ENCODE results near the gene KCNG2. TPM values are rescaled to one million over a fixed set of nuclear protein-coding genes. Genes with fewer than 3 reads are reported as not detected.

Gene KCNG2
- total RNA-seq, 1 donor, result not detected

DNA sequence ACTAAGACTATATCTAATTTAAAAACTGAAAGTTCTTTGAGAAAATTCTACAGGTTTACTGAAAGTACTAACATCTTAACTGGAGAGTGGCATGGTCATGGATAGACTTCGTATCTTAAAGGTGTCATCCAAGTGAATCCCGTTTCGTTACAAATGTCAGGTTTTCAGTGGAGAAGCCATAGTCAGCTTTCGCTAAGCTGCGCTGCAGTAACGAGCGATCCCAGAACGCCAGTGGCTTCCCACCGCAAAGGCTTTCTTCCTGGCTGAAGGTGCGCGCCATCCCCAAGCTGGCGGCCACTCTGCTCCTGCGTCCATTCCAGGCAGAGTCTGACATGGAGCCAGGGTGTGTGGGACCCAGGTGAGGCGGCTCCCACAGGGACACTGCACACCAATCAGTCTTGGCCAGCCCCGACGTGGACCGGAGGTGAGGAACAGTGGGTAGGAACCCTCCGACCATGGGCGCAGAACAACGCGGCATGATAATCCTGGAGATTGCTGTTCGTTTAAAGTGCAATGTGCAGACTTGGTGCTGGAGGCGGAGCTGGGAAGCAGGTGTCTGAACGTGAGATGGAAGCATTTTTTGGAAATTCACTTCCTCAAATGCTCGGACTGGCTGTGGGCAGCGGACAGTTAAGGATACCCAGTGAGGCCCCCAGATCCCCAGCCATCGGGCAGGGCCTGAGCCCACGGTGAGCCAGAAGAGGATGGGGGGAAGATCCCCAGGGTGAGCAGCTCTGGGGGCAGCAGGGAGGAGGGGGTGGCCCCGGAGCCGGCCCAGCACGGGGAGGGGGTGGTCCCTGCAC, 27.8 kb upstream of the KCNG2 start:
- H3K4me3 ChIP-seq (ENCODE audit: low read depth, low read length), result no peak overlapping the region
- DNase-seq (ENCODE audit: low read depth), result no peak
- TF ChIP-seq, protein P1, sequence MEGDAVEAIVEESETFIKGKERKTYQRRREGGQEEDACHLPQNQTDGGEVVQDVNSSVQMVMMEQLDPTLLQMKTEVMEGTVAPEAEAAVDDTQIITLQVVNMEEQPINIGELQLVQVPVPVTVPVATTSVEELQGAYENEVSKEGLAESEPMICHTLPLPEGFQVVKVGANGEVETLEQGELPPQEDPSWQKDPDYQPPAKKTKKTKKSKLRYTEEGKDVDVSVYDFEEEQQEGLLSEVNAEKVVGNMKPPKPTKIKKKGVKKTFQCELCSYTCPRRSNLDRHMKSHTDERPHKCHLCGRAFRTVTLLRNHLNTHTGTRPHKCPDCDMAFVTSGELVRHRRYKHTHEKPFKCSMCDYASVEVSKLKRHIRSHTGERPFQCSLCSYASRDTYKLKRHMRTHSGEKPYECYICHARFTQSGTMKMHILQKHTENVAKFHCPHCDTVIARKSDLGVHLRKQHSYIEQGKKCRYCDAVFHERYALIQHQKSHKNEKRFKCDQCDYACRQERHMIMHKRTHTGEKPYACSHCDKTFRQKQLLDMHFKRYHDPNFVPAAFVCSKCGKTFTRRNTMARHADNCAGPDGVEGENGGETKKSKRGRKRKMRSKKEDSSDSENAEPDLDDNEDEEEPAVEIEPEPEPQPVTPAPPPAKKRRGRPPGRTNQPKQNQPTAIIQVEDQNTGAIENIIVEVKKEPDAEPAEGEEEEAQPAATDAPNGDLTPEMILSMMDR (IDR thresholded peaks at IDR 0.05; ENCODE audit: insufficient read depth, low read length), result no peak

DNA sequence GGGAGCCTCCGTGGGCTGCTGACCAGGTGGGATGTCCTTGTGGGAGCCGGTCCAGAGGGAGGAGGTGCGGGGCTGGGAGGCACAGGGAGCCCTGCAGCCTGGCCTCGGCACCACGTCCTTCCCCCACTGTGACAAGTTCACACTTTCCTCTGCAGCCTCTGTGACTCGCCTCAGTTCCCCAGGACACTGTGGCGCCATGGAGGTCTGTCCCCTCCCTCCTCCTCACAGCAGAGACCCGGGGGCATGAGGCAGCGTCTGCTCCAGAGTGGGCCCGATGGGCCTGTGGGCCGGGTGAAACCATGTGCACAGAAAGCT, 27.3 kb upstream of the KCNG2 start:
- DNase-seq (ENCODE audit: low read depth), result no peak
- TF ChIP-seq, protein P1 (IDR thresholded peaks at IDR 0.05; ENCODE audit: insufficient read depth, low read length), result no peak

DNA sequence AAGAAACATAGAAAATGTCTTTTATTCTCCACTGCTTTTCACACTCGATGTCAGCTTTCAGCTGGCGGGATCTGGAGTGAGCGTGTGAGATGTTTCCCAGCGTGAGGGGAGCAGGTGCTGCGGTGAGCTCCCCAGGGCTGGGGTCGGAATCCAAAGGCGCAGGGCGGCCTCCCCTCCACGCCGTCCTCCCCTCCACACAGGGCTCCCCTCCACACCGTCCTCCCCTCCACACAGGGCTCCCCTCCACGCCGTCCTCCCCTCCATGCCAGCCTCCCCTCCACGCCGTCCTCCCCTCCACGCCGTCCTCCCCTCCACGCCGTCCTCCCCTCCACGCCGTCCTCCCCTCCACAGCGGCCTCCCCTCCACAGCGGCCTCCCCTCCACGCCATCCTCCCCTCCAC, 26.9 kb upstream of the KCNG2 start:
- no peak overlapping the region for H3K4me3 ChIP-seq (ENCODE audit: low read depth, low read length)
- no peak for DNase-seq (ENCODE audit: low read depth)
- TF ChIP-seq, protein P1 (IDR thresholded peaks at IDR 0.05; ENCODE audit: insufficient read depth, low read length), result no peak

More for the DNA sequence above, 27.3 kb upstream of the KCNG2 start:
- no peak overlapping the region for H3K4me3 ChIP-seq (ENCODE audit: low read depth, low read length)

DNA sequence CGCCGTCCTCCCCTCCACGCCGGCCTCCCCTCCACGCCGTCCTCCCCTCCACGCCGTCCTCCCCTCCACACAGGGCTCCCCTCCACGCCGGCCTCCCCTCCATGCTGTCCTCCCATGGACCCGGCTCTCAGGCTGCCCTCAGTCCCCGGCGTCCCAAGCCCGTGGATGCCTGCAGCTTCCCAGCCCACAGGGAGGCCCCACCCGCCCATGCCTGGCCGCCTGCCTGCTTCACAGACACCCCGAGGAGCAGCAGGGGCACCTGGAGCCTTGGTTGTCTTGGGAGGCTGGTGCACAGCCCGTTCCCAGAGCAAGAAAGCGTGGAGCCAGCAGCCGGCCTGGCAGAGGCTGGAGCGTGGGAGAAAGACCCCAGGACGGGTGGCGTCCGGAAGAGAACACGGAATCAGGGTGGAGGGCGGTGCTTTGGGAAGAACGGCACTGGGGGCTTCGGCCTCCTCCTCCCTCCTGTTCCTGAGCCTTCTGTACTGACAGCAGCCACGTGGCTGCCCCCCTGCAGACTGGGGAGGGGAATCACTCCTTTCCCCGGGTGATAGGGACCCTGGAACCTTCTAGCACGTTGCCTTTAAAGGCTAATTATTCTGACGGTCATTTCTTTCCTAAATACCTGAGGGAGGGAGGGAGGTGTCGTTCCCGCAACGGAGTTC, 26.2 kb upstream of the KCNG2 start:
- DNase-seq (ENCODE audit: low read depth), result no peak
- no peak overlapping the region for H3K4me3 ChIP-seq (ENCODE audit: low read depth, low read length)
- TF ChIP-seq, protein P1 (IDR thresholded peaks at IDR 0.05; ENCODE audit: insufficient read depth, low read length), result no peak

DNA sequence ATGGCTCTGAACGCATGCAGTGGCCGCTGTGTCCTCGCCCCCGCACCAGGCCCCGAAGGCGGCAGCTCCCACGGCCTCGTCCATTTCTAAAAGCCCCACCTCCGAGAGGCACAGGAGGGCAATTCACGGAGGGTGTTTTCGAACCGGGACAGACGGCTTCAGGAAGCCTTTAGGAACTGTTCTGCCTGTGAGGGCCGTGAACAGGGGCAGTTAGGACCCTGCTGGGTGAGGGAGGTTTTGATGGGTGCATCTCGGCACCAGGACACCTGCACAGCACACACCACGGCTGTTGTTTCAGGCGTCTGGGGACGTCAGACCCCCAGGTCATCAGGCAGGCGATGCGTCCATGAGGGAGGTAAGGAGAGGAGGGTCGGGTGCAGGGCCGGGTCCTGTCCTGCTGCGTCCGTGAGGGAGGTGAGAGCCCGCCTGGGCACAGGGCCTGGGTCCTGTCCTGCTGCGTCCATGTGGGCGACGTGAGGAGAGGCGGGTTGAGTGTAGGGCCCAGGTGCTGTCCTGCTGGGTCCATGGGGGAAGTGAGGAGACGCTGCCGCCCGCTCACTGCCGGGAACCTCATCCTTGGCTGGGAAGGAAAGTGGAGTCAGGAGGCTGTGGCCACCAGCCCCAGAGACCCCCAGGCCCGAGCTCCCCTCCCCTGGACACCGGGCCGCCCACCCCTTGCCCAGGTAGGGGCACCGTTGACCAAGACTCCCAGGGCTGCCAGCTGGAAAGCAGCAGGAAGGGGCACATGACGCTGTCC, 25.5 kb upstream of the KCNG2 start:
- TF ChIP-seq, protein P1 (IDR thresholded peaks at IDR 0.05; ENCODE audit: insufficient read depth, low read length), result no peak
- DNase-seq (ENCODE audit: low read depth), result no peak
- H3K4me3 ChIP-seq (ENCODE audit: low read depth, low read length), result no peak overlapping the region

DNA sequence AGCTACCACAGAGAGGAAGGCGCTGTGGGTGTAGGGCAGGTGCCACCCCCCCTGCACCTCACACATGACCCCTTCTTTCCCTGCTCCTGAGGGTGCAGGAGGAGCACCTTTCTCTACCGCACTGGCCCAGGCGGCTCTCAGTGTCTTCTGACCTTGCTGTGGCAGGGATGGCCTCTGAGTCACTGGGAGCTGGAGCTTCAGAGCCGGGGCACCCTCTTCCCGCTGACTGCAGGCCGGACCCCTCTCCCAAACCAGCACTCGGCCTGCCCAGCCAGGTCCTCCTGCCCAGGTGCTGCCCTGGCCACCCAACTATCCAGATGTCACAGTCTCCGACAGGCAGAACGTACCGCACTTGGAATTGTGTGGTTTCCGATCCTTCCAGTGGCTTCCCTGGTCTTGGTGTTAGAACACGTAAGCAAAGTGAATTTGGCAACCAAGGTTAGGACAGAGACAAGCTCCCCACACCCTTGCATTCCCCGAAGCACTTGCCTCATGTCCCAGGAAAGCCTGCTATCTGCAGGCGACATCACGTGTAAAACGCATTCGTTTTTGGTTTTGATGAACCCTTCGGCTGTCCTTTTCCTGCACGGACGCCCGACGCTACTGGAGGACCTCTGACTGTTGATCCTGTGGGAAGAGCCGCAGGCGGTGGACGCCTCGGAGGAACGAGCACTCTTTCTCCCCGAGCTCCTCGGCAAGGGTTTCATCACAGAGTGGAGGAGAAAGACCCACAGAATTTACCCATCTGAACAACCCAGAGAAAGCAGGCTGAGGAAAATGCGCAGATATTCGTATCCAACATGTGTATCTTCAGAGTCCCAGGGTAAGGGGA, 24.7 kb upstream of the KCNG2 start:
- no peak overlapping the region for H3K4me3 ChIP-seq (ENCODE audit: low read depth, low read length)
- no peak for DNase-seq (ENCODE audit: low read depth)
- TF ChIP-seq, protein P1 (IDR thresholded peaks at IDR 0.05; ENCODE audit: insufficient read depth, low read length), result no peak
